NCI-H2081 treated with DMSO at 0.1 percent for 48 hours (cell line): Measurements from ENCODE around the gene RCBTB1.
"Not testable (repeated sequence)": the region's sequence is repeated elsewhere in the genome, so short reads cannot be mapped to it uniquely, and the experiment has no call there.

Experiments
- DNase-seq: peaks from one replicate; lab custom pipeline; 2025; lab: John Stamatoyannopoulos, UW

RCBTB1 gene

DNA sequence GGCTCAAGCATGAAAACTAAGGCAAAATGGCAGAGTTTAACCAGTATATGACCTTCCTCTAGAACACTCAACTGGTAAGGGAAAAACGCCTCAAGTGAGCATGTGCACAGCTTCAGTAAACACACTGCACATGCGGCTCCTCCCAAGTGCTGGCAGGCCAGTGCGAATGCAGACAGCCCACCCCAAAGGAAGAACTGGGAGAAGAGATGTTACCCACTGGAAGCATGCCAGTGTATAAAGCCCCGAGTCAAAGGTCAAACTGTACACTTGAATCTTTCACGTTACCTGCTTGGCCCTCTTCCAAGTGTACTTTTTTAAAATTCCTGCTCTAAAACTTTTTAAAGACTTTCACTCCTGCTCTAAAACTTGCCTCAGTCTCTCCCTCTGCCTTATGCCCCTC is 19.2 kb upstream of the RCBTB1 start:
- no peak for DNase-seq

DNA sequence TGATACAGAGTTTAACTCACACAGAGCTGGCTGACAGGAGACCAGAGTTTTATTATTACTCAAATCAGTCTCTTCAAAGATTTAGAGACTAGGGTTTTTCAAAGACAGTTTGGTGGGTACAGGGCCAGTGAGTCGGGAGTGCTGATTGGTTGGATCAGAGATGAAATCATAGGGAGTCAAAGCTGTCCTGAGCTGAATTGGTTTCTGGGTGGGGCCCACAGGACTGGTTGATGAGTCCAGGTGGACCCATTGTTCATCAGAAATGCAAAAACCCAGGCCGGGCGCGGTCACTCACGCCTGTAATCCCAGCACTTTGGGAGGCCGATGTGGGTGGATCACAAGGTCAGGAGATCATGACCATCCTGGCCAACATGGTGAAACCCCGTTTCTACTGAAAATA is 17.3 kb upstream of the RCBTB1 start:
- not testable (repeated sequence) for DNase-seq

GRCh38 chr13:49602005-49602404 is 16.6 kb upstream of the RCBTB1 start:
- DNase-seq = no peak

DNA sequence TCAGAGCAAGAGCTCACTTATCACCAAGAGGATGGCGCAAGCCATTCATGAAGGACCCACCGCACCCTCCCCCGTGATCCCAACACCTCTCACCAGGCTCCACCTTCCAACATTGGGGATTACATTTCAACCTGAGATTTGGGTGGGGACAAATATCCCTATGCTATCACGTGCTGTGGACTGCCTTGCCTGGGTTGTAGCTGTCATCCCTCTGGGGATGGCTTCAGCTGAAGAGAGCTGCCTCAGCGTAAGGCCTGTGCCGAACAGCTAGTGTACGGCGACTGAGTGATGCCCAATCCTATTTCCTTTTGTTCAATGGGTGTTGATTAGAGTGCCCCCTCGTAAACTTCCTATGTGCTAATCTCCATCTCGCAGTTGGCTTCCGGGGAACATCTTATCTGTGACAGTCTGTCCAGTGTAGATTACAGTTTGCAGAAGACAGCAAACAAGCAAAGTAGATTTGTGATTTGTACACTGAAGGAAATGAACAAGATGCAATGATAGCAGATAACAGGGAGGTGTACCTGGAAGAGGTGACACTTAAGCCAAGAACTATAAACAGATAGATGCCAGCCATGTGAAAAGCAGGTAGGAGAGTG is 11.8 kb upstream of the RCBTB1 start:
- no peak for DNase-seq

DNA sequence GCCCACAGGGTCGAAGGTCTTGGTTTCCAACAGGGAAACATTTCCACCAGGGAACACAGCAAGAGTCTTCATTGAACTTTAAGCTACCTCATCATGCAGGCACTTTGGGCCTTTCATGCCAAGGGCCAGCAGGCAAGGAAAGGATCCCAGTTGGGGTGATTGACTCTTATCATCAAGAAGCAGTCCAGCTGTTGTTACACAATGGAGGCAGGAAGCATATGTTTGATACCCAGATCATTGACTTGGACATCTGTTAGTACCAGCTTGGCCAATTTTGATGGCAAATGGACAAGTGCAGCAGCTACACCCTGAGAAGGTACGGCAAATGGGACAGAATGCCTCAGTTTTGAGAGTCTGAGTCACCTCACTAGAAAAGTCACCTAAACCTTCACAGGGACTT is 10.9 kb upstream of the RCBTB1 start:
- no peak for DNase-seq

- DNase-seq = no peak
These were observed 9.2 kb upstream of the RCBTB1 start for GRCh38 chr13:49594576-49594975.

DNA sequence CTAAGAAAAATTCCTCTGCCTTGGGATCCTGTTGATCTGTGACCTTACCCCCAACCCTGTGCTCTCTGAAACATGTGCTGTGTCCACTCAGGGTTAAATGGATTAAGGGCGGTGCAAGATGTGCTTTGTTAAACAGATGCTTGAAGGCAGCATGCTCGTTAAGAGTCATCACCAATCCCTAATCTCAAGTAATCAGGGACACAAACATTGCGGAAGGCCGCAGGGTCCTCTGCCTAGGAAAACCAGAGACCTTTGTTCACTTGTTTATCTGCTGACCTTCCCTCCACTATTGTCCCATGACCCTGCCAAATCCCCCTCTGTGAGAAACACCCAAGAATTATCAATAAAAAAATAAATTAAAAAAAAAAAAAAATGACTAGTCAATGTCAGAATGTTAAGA is 8.5 kb upstream of the RCBTB1 start:
- not testable (repeated sequence) for DNase-seq

- DNase-seq = not testable (repeated sequence)
These were observed 5.4 kb upstream of the RCBTB1 start for GRCh38 chr13:49590714-49591113.

- DNase-seq = no peak
These were observed 2.0 kb upstream of the RCBTB1 start for GRCh38 chr13:49587311-49587847.

DNA sequence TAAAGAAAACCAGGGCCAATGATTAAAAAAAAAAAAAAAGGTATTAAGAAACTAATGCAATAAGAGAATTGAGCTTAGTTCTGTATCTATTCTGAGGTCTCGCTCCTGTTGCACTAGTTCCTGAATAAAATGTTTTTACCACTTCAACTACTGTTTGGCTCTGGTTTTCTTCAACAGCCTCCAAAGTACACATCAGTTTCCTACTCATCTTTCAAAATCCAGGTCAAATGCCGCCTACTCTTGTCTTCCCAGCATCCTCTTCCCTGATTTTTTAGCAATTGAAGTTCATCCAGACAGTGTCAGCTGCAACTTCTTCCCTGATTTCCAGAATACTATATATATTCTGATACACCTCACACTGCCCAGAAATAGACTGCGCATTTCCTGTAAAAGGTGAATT is 1.4 kb upstream of the RCBTB1 start:
- no peak for DNase-seq

GRCh38 chr13:49584771-49585182 is 581 bp downstream of the RCBTB1 start:
- no peak for DNase-seq

GRCh38 chr13:49580980-49581680 is 4.2 kb downstream of the RCBTB1 start:
- DNase-seq = no peak

DNA sequence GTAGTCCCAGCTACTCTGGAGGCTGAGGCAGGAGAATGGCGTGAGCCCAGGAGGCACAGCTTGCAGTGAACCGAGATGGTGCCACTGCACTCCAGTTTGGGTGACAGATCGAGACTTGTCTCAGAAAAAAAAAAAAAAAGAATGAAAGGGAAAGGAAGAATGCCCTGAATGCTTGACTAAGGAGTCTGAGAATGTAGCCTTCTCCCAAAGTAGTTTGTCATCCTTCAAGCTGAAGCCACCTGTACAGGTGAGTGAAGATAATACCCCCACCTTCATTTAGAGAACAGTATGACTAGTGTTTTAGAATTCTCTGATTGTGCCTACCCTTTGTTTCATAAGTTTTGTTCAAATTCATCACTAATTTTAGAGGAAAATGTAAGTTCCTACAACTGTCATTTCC is 5.9 kb downstream of the RCBTB1 start:
- no peak for DNase-seq

- no peak for DNase-seq
These were observed 13.8 kb downstream of the RCBTB1 start for GRCh38 chr13:49571299-49572240.

- DNase-seq = no peak
These were observed 15.2 kb downstream of the RCBTB1 start for GRCh38 chr13:49569993-49570689.

GRCh38 chr13:49567491-49567890 is 17.9 kb downstream of the RCBTB1 start:
- no peak for DNase-seq

- no peak for DNase-seq
These were observed 18.9 kb downstream of the RCBTB1 start for GRCh38 chr13:49566461-49566860.

- DNase-seq = not testable (repeated sequence)
These were observed 19.9 kb downstream of the RCBTB1 start for GRCh38 chr13:49565461-49565860.

DNA sequence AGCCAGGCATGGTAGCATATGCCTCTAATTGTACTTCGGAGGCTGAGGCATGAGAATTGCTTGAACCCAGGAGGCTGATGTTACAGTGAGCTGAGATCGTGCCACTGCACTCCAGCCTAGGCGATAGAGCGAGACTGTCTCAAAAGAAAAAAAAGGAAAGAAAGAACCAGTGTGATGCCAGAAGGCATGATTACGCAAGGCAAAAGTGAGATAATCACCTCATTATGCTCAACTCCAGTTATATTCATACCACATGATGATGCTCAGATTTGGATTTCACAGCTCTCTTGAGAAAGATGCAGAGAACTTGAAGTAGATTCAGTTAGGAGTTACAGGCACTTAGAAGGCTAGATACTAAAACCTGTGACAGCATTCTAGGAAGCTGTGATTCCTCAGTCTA is 21.8 kb downstream of the RCBTB1 start:
- no peak for DNase-seq

- no peak for DNase-seq
These were observed 24.3 kb downstream of the RCBTB1 start for GRCh38 chr13:49561062-49561410.

DNA sequence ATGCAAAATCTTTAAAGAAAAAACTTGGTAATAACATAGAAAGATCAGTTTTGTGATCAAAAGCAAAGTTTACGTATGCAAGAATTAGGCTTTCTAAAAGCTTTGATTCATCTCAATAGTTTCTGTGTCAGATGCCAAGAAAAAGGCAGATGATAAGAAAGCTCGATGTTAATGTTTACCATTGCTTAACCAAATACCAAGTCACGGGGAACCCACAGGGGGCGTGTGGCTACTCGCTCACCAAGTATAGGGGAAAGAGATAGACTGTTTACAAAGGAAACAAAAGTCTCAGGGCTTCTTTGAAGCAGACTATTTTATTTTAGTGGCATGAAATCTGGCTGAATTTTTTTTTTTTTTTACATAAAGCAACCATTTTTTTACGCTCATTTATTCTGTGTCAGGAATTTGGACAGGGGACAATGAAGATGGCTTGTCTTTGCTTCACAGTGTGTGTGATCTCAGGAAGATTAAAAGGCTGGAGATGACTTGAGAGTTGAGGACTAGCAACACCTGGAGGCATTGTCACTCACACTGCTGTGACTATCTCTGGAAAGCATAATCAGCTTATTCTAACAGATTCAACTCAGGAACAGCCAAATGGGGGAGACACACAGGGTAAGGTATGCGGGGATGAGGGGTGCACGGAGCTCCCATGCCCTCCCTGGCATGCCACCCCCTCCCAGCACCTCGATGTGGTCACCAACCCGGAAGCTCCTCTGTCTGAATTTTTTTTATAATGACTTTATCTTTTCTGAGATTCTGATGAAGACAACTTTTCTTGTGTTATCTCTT is 24.9 kb downstream of the RCBTB1 start:
- DNase-seq = no peak
